HepG2 (cell line): ENCODE measurements around the gene AKT2. TPM values are rescaled to one million over a fixed set of nuclear protein-coding genes. Genes with fewer than 3 reads are reported as not detected.

Source experiments
- DMAP1 ChIP-seq: IDR thresholded peaks from 2 replicates; pipeline ENCODE4 v1.6.1; 2016
- ELF4 ChIP-seq: sonication (generic); formaldehyde crosslinking; IDR thresholded peaks from 2 replicates; pipeline ENCODE4 v1.5.0; 2020; ENCODE audit warnings: missing genetic modification reagents, mild to moderate bottlenecking, moderate library complexity, borderline replicate concordance
- IKZF4 ChIP-seq: sonication (generic); formaldehyde crosslinking; IDR thresholded peaks from 2 replicates; pipeline ENCODE4 v1.5.1; 2020; ENCODE audit warnings: borderline replicate concordance, mild to moderate bottlenecking, low read depth, missing genetic modification reagents; ENCODE audit errors: not compliant biosample characterization
- JUNB ChIP-seq: sonication (generic); formaldehyde crosslinking; IDR thresholded peaks from 2 replicates; pipeline ENCODE4 v1.8.0; 2022; ENCODE audit warnings: missing genetic modification reagents, mild to moderate bottlenecking, borderline replicate concordance
- KDM5A ChIP-seq: fragments of 200-600 bp; sonication (generic); IDR thresholded peaks from 2 replicates; pipeline ENCODE4 v1.7.0; 2018; ENCODE audit warnings: antibody characterized with exemption, mild to moderate bottlenecking, low read length, borderline replicate concordance
- KLF16 ChIP-seq, 2 experiments: sonication (generic) in 1 of 2; formaldehyde crosslinking in 1 of 2; IDR thresholded peaks; 2 replicates each; pipeline versions ENCODE4 v1.6.1 to v1.8.0; 2016 to 2023; ENCODE audit warnings: missing genetic modification reagents in 2 of 2, missing compliant biosample characterization in 1 of 2
- KMT2A ChIP-seq: sonication (generic); formaldehyde crosslinking; IDR thresholded peaks from 2 replicates; pipeline ENCODE4 v1.4.0; 2020; ENCODE audit warnings: missing genetic modification reagents
- NBN ChIP-seq: fragments of 450-650 bp; conservative IDR thresholded peaks from 2 replicates; pipeline ENCODE4 v1.6.1; 2017
- NCOR1 ChIP-seq: fragments of 200-600 bp; sonication (generic); IDR thresholded peaks from 2 replicates; pipeline ENCODE4 v1.7.0; 2017; ENCODE audit warnings: antibody characterized with exemption, low read length, borderline replicate concordance
- PHF20 ChIP-seq: sonication (generic); formaldehyde crosslinking; IDR thresholded peaks from 2 replicates; pipeline ENCODE4 v1.5.0; 2020; ENCODE audit warnings: mild to moderate bottlenecking, missing genetic modification reagents
- RXRA ChIP-seq: sonication (generic); formaldehyde crosslinking; IDR thresholded peaks from 2 replicates; pipeline ENCODE4 v1.5.1; 2020; ENCODE audit warnings: missing genetic modification reagents
- SRSF9 ChIP-seq: fragments of 200-400 bp; formaldehyde crosslinking; IDR thresholded peaks from 2 replicates; pipeline ENCODE4 v1.6.1; 2018; ENCODE audit warnings: borderline replicate concordance, mild to moderate bottlenecking, low read depth, low read length; ENCODE audit not compliant: insufficient read depth, poor library complexity, severe bottlenecking
- TAF1 ChIP-seq: sonication (generic); formaldehyde crosslinking; IDR thresholded peaks from 2 replicates; pipeline ENCODE4 v1.4.0; 2020; ENCODE audit warnings: missing genetic modification reagents
- TBL1XR1 ChIP-seq: fragments of 150-350 bp; IDR thresholded peaks from 2 replicates; pipeline ENCODE4 v1.6.1; 2014; ENCODE audit warnings: borderline replicate concordance, low read length; ENCODE audit not compliant: partially characterized antibody
- ZNF143 ChIP-seq: sonication (generic); formaldehyde crosslinking; IDR thresholded peaks from 2 replicates; pipeline ENCODE4 v1.4.0; 2020; ENCODE audit warnings: missing genetic modification reagents
- ZNF607 ChIP-seq: sonication (generic); formaldehyde crosslinking; IDR thresholded peaks from 2 replicates; pipeline ENCODE4 v1.5.1; 2020; ENCODE audit warnings: missing genetic modification reagents, mild to moderate bottlenecking, borderline replicate concordance
- ZNF703 ChIP-seq: sonication (generic); formaldehyde crosslinking; IDR thresholded peaks from 2 replicates; pipeline ENCODE4 v1.5.1; 2020; ENCODE audit warnings: missing genetic modification reagents, mild to moderate bottlenecking, moderate library complexity, borderline replicate concordance
- polyA plus RNA-seq, 8 experiments: library from polyadenylated mRNA; depleted of rRNA in 3 of 8; stranded (reverse) in 7 of 8; unstranded in 1 of 8; fragments of >200 nt; fragmentation: Illumina TruSeq in 4 of 8; extraction: Trizol in 4 of 8; gene quantifications; 2 replicates each; pipeline versions ENCODE4 v1.2.1 to v1.2.3, GENCODE V29; 2011 to 2016; ENCODE audit warnings: low read depth in 4 of 8, missing spikeins in 1 of 8, mixed read lengths in 1 of 8; ENCODE audit not compliant: insufficient read depth in 1 of 8
- total RNA-seq, 5 experiments: library from RNA; depleted of rRNA; stranded (reverse); fragments of >200 nt; fragmentation: Illumina TruSeq; extraction: Trizol; gene quantifications; 2 replicates each; pipeline ENCODE4 v1.2.3, GENCODE V29; 2016; ENCODE audit warnings: low read depth in 1 of 5
- TF ChIP-seq, protein P1 (sequence below): IDR thresholded peaks from 2 replicates; pipeline ENCODE4 v1.6.1; 2016; ENCODE audit warnings: missing genetic modification reagents, missing compliant biosample characterization
- TF ChIP-seq, protein P2 (sequence below): sonication (generic); formaldehyde crosslinking; IDR thresholded peaks from 2 replicates; pipeline ENCODE4 v1.5.0; 2020; ENCODE audit warnings: missing genetic modification reagents
- TF ChIP-seq, protein P3 (sequence below): IDR thresholded peaks from 2 replicates; pipeline ENCODE4 v1.6.1; 2018; ENCODE audit warnings: missing genetic modification reagents, mild to moderate bottlenecking, missing compliant biosample characterization
- TF ChIP-seq, protein P4 (sequence below): sonication (generic); formaldehyde crosslinking; IDR thresholded peaks from 2 replicates; pipeline ENCODE4 v1.5.0; 2020; ENCODE audit warnings: missing genetic modification reagents
- TF ChIP-seq, protein P5 (sequence below): sonication (generic); formaldehyde crosslinking; IDR thresholded peaks from 2 replicates; pipeline ENCODE4 v1.4.0; 2020; ENCODE audit warnings: missing genetic modification reagents, borderline replicate concordance

AKT2 gene
- total and polyA plus RNA-seq, 2 of the 13 experiments (the other 11 are each of a cell fraction or from before 2014, with no cell fraction given) = 82.1 to 173 TPM

DNA sequence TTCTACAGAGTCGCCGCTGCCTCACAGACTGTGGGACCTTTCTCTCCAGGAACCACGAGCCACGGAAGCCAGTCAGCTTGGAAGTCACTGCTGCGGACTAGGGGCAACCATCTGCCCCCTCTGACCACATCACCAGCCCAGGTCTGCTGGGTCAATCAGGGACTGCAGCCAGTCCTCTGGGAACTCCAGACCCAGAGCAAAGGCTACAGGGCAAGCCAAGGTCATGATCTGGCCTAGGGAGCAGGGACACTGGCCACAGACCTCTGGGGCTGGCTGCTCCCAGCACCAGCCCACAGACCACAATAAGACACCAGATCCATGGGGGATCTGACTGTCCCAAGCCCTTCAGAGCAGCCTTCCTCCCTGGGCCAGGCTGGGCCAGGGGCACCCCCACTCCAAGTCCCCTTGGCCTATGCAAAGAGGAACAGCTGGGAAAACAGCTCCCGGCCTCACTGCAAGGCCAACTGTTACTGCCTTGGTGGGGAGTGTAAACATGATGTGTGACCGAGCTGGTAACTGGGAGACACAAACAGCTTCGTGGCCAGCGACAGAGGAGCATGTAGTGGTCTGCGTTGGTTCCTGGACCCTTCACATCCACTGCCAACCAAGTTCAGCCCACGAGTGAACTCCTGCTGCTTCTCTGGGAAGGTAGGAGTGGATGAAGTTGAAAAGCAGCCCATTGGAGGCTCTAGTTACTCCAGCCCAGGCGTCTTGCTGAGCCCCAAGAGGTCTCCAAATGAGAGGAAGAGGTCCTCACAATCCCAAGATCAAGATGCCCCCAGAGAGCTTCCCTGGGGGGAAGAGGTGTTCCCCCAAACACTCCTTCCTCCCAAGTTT lies 1.5 kb downstream of the AKT2 start (continued):
- TF ChIP-seq IKZF4 (CRISPR knock-in tag) (no peak), TAF1 (CRISPR knock-in tag) (peak; percentile 49; the same call in 1 of the 2 replicates), KMT2A (CRISPR knock-in tag) (peak; percentile 17; the same call in 1 of the 2 replicates), SRSF9 (no peak), ZNF143 (CRISPR knock-in tag) (no peak), ZNF703 (CRISPR knock-in tag) (no peak), JUNB (CRISPR knock-in tag) (no peak), RXRA (CRISPR knock-in tag) (peak; percentile 98), KLF16 (CRISPR knock-in tag; IDR thresholded peaks at IDR 0.05) (no peak), ELF4 (CRISPR knock-in tag) (no peak), DMAP1 (CRISPR knock-in tag) (peak; percentile 32; the same call in 1 of the 2 replicates), KDM5A (no peak), NCOR1 (peak; percentile 55), ZNF607 (CRISPR knock-in tag) (no peak; the same call in 1 of the 2 replicates), TBL1XR1 (no peak), NBN (no peak), PHF20 (CRISPR knock-in tag) (no peak)
- TF ChIP-seq, protein P1, sequence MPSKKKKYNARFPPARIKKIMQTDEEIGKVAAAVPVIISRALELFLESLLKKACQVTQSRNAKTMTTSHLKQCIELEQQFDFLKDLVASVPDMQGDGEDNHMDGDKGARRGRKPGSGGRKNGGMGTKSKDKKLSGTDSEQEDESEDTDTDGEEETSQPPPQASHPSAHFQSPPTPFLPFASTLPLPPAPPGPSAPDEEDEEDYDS (CRISPR knock-in tag) = peak; percentile 49
- TF ChIP-seq, protein P2, sequence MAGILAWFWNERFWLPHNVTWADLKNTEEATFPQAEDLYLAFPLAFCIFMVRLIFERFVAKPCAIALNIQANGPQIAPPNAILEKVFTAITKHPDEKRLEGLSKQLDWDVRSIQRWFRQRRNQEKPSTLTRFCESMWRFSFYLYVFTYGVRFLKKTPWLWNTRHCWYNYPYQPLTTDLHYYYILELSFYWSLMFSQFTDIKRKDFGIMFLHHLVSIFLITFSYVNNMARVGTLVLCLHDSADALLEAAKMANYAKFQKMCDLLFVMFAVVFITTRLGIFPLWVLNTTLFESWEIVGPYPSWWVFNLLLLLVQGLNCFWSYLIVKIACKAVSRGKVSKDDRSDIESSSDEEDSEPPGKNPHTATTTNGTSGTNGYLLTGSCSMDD (CRISPR knock-in tag) = no peak
- TF ChIP-seq, protein P3, sequence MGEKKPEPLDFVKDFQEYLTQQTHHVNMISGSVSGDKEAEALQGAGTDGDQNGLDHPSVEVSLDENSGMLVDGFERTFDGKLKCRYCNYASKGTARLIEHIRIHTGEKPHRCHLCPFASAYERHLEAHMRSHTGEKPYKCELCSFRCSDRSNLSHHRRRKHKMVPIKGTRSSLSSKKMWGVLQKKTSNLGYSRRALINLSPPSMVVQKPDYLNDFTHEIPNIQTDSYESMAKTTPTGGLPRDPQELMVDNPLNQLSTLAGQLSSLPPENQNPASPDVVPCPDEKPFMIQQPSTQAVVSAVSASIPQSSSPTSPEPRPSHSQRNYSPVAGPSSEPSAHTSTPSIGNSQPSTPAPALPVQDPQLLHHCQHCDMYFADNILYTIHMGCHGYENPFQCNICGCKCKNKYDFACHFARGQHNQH = no peak; the same call in 1 of the 2 replicates
- TF ChIP-seq, protein P4, sequence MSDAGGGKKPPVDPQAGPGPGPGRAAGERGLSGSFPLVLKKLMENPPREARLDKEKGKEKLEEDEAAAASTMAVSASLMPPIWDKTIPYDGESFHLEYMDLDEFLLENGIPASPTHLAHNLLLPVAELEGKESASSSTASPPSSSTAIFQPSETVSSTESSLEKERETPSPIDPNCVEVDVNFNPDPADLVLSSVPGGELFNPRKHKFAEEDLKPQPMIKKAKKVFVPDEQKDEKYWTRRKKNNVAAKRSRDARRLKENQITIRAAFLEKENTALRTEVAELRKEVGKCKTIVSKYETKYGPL (CRISPR knock-in tag) = no peak
- TF ChIP-seq, protein P5, sequence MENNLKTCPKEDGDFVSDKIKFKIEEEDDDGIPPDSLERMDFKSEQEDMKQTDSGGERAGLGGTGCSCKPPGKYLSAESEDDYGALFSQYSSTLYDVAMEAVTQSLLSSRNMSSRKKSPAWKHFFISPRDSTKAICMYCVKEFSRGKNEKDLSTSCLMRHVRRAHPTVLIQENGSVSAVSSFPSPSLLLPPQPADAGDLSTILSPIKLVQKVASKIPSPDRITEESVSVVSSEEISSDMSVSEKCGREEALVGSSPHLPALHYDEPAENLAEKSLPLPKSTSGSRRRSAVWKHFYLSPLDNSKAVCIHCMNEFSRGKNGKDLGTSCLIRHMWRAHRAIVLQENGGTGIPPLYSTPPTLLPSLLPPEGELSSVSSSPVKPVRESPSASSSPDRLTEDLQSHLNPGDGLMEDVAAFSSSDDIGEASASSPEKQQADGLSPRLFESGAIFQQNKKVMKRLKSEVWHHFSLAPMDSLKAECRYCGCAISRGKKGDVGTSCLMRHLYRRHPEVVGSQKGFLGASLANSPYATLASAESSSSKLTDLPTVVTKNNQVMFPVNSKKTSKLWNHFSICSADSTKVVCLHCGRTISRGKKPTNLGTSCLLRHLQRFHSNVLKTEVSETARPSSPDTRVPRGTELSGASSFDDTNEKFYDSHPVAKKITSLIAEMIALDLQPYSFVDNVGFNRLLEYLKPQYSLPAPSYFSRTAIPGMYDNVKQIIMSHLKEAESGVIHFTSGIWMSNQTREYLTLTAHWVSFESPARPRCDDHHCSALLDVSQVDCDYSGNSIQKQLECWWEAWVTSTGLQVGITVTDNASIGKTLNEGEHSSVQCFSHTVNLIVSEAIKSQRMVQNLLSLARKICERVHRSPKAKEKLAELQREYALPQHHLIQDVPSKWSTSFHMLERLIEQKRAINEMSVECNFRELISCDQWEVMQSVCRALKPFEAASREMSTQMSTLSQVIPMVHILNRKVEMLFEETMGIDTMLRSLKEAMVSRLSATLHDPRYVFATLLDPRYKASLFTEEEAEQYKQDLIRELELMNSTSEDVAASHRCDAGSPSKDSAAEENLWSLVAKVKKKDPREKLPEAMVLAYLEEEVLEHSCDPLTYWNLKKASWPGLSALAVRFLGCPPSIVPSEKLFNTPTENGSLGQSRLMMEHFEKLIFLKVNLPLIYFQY (CRISPR knock-in tag) = peak; percentile 76
